Fibroblast of lung (primary cell): ENCODE data around the gene VWDE.

Experiments used
- EZH2 ChIP-seq: IDR thresholded peaks from 2 replicates; pipeline ENCODE4 v1.5.1; 2012; ENCODE audit warnings: low read length, control low read depth, mild to moderate bottlenecking; ENCODE audit errors: missing control alignments
- TF ChIP-seq, protein P1 (sequence below), 2 donors: IDR thresholded peaks in 1 of 2; conservative IDR thresholded peaks in 1 of 2; 1 replicate in 1 of 2; 2 replicates in 1 of 2; pipeline ENCODE4 v1.5.1; 2011 to 2012; ENCODE audit warnings: low read length in 2 of 2, control low read depth in 1 of 2, inconsistent platforms in 1 of 2, low read depth in 1 of 2, mild to moderate bottlenecking in 1 of 2

DNA sequence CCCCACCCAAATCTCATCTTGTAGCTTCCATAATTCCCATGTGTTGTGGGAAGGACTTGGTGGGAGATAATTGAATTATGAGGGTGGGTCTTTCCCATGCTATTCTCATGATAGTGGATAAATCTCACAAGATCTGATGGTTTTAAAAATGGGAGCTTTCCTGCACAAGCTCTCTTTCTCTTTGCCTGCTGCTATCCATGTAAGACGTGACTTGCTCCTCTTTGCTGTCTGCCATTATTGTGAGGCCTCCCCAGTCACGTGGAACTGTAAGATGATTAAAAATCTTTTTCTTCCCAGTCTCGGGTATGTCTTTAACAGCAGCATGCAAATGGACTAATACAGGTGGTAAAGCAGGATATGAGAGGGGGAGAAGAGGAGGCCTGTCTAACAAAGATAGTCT lies 104.3 kb downstream of the VWDE start:
- TF ChIP-seq, protein P1, sequence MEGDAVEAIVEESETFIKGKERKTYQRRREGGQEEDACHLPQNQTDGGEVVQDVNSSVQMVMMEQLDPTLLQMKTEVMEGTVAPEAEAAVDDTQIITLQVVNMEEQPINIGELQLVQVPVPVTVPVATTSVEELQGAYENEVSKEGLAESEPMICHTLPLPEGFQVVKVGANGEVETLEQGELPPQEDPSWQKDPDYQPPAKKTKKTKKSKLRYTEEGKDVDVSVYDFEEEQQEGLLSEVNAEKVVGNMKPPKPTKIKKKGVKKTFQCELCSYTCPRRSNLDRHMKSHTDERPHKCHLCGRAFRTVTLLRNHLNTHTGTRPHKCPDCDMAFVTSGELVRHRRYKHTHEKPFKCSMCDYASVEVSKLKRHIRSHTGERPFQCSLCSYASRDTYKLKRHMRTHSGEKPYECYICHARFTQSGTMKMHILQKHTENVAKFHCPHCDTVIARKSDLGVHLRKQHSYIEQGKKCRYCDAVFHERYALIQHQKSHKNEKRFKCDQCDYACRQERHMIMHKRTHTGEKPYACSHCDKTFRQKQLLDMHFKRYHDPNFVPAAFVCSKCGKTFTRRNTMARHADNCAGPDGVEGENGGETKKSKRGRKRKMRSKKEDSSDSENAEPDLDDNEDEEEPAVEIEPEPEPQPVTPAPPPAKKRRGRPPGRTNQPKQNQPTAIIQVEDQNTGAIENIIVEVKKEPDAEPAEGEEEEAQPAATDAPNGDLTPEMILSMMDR (conservative IDR thresholded peaks at IDR 0.05 in 1 of 2, IDR thresholded peaks at IDR 0.05 in 1 of 2; ENCODE audit: low read depth in 1 of 2, low read length in 2 of 2): no peak
- no peak for TF ChIP-seq EZH2
